GM12891 (cell line): ENCODE data around the gene TSHZ2.

Source experiments
- DNase-seq: peaks from one replicate; pipeline ENCODE4 v3.0.0; 2011; ENCODE audit warnings: low spot score; ENCODE audit not compliant: insufficient read length
- FAIRE-seq: peaks from 2 replicates; lab custom pipeline; 2011; peaks lifted over from hg19 to GRCh38; lab: Jason Lieb, UNC
- PAX5 ChIP-seq: IDR thresholded peaks from 2 replicates; pipeline ENCODE4 v1.6.1; 2011; ENCODE audit warnings: low read length, moderate library complexity, mild to moderate bottlenecking; ENCODE audit not compliant: insufficient read depth, severe bottlenecking
- POLR2A ChIP-seq: IDR thresholded peaks from 2 replicates; pipeline ENCODE4 v1.6.1; 2011; ENCODE audit warnings: low read depth, low read length, control low read depth
- POLR2AphosphoS5 ChIP-seq: IDR thresholded peaks from 2 replicates; pipeline ENCODE4 v1.6.1; 2011; ENCODE audit warnings: low read depth, low read length, control low read depth
- POU2F2 ChIP-seq: IDR thresholded peaks from 2 replicates; pipeline ENCODE4 v1.6.1; 2011; ENCODE audit warnings: low read depth, mild to moderate bottlenecking, control low read depth, low read length, moderate library complexity
- SPI1 ChIP-seq: IDR thresholded peaks from 2 replicates; pipeline ENCODE4 v1.6.1; 2011; ENCODE audit warnings: low read depth, low read length, control low read depth
- TAF1 ChIP-seq: IDR thresholded peaks from 2 replicates; pipeline ENCODE4 v1.6.1; 2011; ENCODE audit warnings: low read depth, low read length, control low read depth

Gene TSHZ2

GRCh38 chr20:53180928-53181362 is 208.8 kb downstream of the TSHZ2 start:
- DNase-seq (no peak), FAIRE-seq (no peak)

GRCh38 chr20:53181866-53182376 is 209.8 kb downstream of the TSHZ2 start:
- FAIRE-seq (no peak), DNase-seq (no peak)
- no peak for TF ChIP-seq TAF1
- TF ChIP-seq POU2F2 = no peak
- no peak for TF ChIP-seq POLR2A
- TF ChIP-seq SPI1 = no peak
- TF ChIP-seq PAX5 = no peak
- TF ChIP-seq POLR2AphosphoS5 = no peak

More at GRCh38 chr20:53180928-53181362, 208.8 kb downstream of the TSHZ2 start:
- TF ChIP-seq POLR2A (no peak), TAF1 (no peak), PAX5 (no peak), POLR2AphosphoS5 (no peak), POU2F2 (no peak), SPI1 (no peak)

- TF ChIP-seq POLR2AphosphoS5 (no peak), PAX5 (no peak), POLR2A (no peak), SPI1 (no peak), POU2F2 (no peak)
- no peak for FAIRE-seq
- DNase-seq = no peak
Measured at GRCh38 chr20:53183181-53183580, 211.0 kb downstream of the TSHZ2 start.

- no peak for TF ChIP-seq POU2F2
- TF ChIP-seq POLR2AphosphoS5 = no peak
- no peak for TF ChIP-seq POLR2A
- no peak for FAIRE-seq
- no peak for DNase-seq
Measured at GRCh38 chr20:53186635-53187034, 214.5 kb downstream of the TSHZ2 start.

GRCh38 chr20:53187392-53188068 is 215.4 kb downstream of the TSHZ2 start:
- FAIRE-seq (no peak), DNase-seq (no peak)
- TF ChIP-seq PAX5 (no peak), TAF1 (no peak), SPI1 (no peak), POLR2AphosphoS5 (no peak), POU2F2 (no peak), POLR2A (no peak)

GRCh38 chr20:53190225-53190624 is 218.1 kb downstream of the TSHZ2 start:
- no peak for DNase-seq
- FAIRE-seq = no peak
- TF ChIP-seq POLR2AphosphoS5 (no peak), SPI1 (no peak), POLR2A (no peak), PAX5 (no peak)

GRCh38 chr20:53191957-53192356 is 219.8 kb downstream of the TSHZ2 start:
- no peak for DNase-seq
- TF ChIP-seq POLR2A (no peak), PAX5 (no peak), SPI1 (no peak), POU2F2 (no peak), TAF1 (no peak), POLR2AphosphoS5 (no peak)
- FAIRE-seq = no peak

GRCh38 chr20:53194306-53195290 is 222.4 kb downstream of the TSHZ2 start:
- TF ChIP-seq POLR2AphosphoS5 (no peak), TAF1 (no peak), SPI1 (no peak), POLR2A (no peak), POU2F2 (no peak), PAX5 (no peak)
- no peak for DNase-seq
- no peak for FAIRE-seq

GRCh38 chr20:53195876-53196610 is 223.9 kb downstream of the TSHZ2 start:
- TF ChIP-seq POLR2AphosphoS5 = no peak
- no peak for FAIRE-seq
- DNase-seq = no peak
